ENCODE measurements around the gene CCK. TPM values are rescaled to one million over a fixed set of nuclear protein-coding genes. Genes with fewer than 3 reads are reported as not detected.

CCK gene
- total RNA-seq, 1 donor from 2014 or later, result 1.1 TPM

- FAIRE-seq (no peak), DNase-seq (ENCODE audit: low read depth) (no peak)
- no peak for TF ChIP-seq CTCF (IDR thresholded peaks at IDR 0.05; ENCODE audit: insufficient read depth, low read length, severe bottlenecking)
- Histone ChIP-seq H3K4me3 (ENCODE audit: low read depth, low read length) (no peak overlapping the region), H3K27me3 (ENCODE audit: control insufficient read depth, insufficient read depth, low read length) (peaks cover 28% of the 10 kb centered on the region), H3K36me3 (ENCODE audit: control insufficient read depth, insufficient read depth, low read length) (no peaks in the 10 kb centered on the region)
Observed at GRCh38 chr3:42267878-42268277, 1.9 kb upstream of the CCK start.

GRCh38 chr3:42265059-42265991 lies 660 bp downstream of the CCK start:
- Histone ChIP-seq H3K27me3 (ENCODE audit: control insufficient read depth, insufficient read depth, low read length) (peaks cover 24% of the 10 kb centered on the region), H3K4me3 (ENCODE audit: low read depth, low read length) (no peak overlapping the region)
- no peak for DNase-seq (ENCODE audit: low read depth)

GRCh38 chr3:42264399-42265058 lies 1.5 kb downstream of the CCK start:
- DNase-seq (ENCODE audit: low read depth), result peak; percentile 60

More at GRCh38 chr3:42265059-42265991, 660 bp downstream of the CCK start:
- TF ChIP-seq CTCF (IDR thresholded peaks at IDR 0.05; ENCODE audit: insufficient read depth, low read length, severe bottlenecking), result no peak
- H3K36me3 ChIP-seq (ENCODE audit: control insufficient read depth, insufficient read depth, low read length), result no peaks in the 10 kb centered on the region
- FAIRE-seq, result no peak

GRCh38 chr3:42263354-42264346 lies 2.3 kb downstream of the CCK start:
- H3K27me3 ChIP-seq (ENCODE audit: control insufficient read depth, insufficient read depth, low read length), result peaks cover 21% of the 10 kb centered on the region

More at GRCh38 chr3:42264399-42265058, 1.5 kb downstream of the CCK start:
- peaks cover 22% of the 10 kb centered on the region for H3K27me3 ChIP-seq (ENCODE audit: control insufficient read depth, insufficient read depth, low read length)
- H3K4me3 ChIP-seq (ENCODE audit: low read depth, low read length), result no peak overlapping the region
- no peaks in the 10 kb centered on the region for H3K36me3 ChIP-seq (ENCODE audit: control insufficient read depth, insufficient read depth, low read length)
- no peak for FAIRE-seq
- TF ChIP-seq CTCF (IDR thresholded peaks at IDR 0.05; ENCODE audit: insufficient read depth, low read length, severe bottlenecking), result no peak

More at GRCh38 chr3:42263354-42264346, 2.3 kb downstream of the CCK start:
- FAIRE-seq, result no peak
- H3K4me3 ChIP-seq (ENCODE audit: low read depth, low read length), result no peak overlapping the region
- TF ChIP-seq CTCF (IDR thresholded peaks at IDR 0.05; ENCODE audit: insufficient read depth, low read length, severe bottlenecking), result no peak
- H3K36me3 ChIP-seq (ENCODE audit: control insufficient read depth, insufficient read depth, low read length), result no peaks in the 10 kb centered on the region
- peak; percentile 16 for DNase-seq (ENCODE audit: low read depth)
